ENCODE data around the gene TCF7L2.

TCF7L2 gene

DNA sequence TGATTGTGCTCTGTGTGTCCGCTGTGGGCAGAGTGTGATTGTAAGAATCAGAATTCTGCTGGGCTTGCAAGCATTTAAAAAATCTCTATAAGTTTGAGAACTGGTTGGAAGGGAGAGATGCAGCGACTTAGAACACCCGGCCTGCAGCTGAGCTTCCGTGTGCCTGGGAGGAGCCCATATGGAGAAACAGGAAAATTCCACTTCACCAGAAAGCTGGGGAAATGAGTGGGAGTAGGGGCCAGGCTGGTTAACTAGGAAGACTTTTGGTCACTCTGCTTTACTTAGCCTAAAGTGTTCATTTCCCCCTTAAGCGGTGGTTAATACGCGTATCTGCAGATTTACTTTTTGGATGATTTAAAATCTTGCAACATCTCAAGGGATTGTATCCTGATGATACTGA is 72.2 kb downstream of the TCF7L2 start:
- Histone ChIP-seq H3K27ac (replicated peaks) (no peak overlapping the region), H3K4me3 (replicated peaks; ENCODE audit: insufficient read depth, low read length) (no peak overlapping the region), H3K27me3 (ENCODE audit: insufficient read depth, poor library complexity, severe bottlenecking) (no peaks in the 10 kb centered on the region)
- no peak for DNase-seq (ENCODE audit: low read depth in 1 of 2, low spot score in 1 of 2)
- TF ChIP-seq GABPA (IDR thresholded peaks at IDR 0.05; ENCODE audit: low read depth) (no peak), POLR2AphosphoS5 (IDR thresholded peaks at IDR 0.05; ENCODE audit: low read depth) (no peak), SPI1 (IDR thresholded peaks at IDR 0.05; ENCODE audit: borderline replicate concordance, low read depth) (no peak)
- TF ChIP-seq, protein P1, sequence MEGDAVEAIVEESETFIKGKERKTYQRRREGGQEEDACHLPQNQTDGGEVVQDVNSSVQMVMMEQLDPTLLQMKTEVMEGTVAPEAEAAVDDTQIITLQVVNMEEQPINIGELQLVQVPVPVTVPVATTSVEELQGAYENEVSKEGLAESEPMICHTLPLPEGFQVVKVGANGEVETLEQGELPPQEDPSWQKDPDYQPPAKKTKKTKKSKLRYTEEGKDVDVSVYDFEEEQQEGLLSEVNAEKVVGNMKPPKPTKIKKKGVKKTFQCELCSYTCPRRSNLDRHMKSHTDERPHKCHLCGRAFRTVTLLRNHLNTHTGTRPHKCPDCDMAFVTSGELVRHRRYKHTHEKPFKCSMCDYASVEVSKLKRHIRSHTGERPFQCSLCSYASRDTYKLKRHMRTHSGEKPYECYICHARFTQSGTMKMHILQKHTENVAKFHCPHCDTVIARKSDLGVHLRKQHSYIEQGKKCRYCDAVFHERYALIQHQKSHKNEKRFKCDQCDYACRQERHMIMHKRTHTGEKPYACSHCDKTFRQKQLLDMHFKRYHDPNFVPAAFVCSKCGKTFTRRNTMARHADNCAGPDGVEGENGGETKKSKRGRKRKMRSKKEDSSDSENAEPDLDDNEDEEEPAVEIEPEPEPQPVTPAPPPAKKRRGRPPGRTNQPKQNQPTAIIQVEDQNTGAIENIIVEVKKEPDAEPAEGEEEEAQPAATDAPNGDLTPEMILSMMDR (IDR thresholded peaks at IDR 0.05; ENCODE audit: insufficient read depth, low read length) = no peak
- TF ChIP-seq, protein P2, sequence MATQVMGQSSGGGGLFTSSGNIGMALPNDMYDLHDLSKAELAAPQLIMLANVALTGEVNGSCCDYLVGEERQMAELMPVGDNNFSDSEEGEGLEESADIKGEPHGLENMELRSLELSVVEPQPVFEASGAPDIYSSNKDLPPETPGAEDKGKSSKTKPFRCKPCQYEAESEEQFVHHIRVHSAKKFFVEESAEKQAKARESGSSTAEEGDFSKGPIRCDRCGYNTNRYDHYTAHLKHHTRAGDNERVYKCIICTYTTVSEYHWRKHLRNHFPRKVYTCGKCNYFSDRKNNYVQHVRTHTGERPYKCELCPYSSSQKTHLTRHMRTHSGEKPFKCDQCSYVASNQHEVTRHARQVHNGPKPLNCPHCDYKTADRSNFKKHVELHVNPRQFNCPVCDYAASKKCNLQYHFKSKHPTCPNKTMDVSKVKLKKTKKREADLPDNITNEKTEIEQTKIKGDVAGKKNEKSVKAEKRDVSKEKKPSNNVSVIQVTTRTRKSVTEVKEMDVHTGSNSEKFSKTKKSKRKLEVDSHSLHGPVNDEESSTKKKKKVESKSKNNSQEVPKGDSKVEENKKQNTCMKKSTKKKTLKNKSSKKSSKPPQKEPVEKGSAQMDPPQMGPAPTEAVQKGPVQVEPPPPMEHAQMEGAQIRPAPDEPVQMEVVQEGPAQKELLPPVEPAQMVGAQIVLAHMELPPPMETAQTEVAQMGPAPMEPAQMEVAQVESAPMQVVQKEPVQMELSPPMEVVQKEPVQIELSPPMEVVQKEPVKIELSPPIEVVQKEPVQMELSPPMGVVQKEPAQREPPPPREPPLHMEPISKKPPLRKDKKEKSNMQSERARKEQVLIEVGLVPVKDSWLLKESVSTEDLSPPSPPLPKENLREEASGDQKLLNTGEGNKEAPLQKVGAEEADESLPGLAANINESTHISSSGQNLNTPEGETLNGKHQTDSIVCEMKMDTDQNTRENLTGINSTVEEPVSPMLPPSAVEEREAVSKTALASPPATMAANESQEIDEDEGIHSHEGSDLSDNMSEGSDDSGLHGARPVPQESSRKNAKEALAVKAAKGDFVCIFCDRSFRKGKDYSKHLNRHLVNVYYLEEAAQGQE (IDR thresholded peaks at IDR 0.05; ENCODE audit: insufficient replicate concordance, low read depth) = no peak

DNA sequence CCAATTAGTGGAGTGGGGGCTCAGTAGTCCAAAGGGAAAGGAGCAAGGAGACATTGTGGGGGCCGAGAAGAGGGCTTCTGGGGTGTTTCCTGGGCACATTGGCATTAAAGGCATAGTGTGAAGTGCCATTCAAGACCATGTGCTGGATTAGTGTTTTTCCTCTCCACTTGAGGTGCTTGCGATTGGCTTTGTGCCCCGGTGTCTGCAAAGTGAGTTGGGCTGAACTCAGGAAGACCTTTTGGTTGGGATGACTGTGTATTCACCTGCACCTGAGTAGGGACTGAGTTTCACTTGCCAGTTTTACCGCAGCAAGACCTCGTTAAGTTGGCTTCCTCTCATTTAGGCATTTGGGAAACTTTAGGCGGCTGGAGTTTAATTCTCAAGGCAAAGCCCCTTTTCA is 73.0 kb downstream of the TCF7L2 start:
- DNase-seq (ENCODE audit: low read depth in 1 of 2, low spot score in 1 of 2) = no peak
- H3K27ac ChIP-seq (replicated peaks) = no peak overlapping the region
- H3K4me3 ChIP-seq (replicated peaks; ENCODE audit: insufficient read depth, low read length) = no peak overlapping the region
- H3K27me3 ChIP-seq (ENCODE audit: insufficient read depth, poor library complexity, severe bottlenecking) = no peaks in the 10 kb centered on the region
- TF ChIP-seq, protein P2 (IDR thresholded peaks at IDR 0.05; ENCODE audit: insufficient replicate concordance, low read depth) = no peak
- TF ChIP-seq SPI1 (IDR thresholded peaks at IDR 0.05; ENCODE audit: borderline replicate concordance, low read depth) (no peak), POLR2AphosphoS5 (IDR thresholded peaks at IDR 0.05; ENCODE audit: low read depth) (no peak), GABPA (IDR thresholded peaks at IDR 0.05; ENCODE audit: low read depth) (no peak)
- TF ChIP-seq, protein P1 (IDR thresholded peaks at IDR 0.05; ENCODE audit: insufficient read depth, low read length) = no peak

DNA sequence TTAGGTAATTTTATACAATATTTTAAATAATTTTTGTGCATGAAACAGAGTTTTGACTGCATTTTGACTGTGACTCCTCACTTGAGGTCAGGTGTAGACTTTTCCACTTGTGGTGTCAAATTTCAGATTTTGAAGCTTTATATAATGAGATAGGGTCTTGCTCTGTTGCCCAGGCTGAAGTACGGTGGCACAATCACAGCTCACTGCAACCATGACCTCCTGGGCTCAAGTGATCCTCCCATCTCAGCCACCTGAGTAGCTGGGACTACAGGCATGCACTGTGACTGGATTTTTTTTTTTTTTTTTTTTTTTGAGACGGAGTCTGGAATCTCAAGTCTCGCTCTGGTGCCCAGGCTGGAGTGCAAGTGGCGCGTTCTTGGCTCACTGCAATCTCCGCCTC is 74.9 kb downstream of the TCF7L2 start:
- TF ChIP-seq SPI1 (IDR thresholded peaks at IDR 0.05; ENCODE audit: borderline replicate concordance, low read depth) (no peak), POLR2AphosphoS5 (IDR thresholded peaks at IDR 0.05; ENCODE audit: low read depth) (no peak), GABPA (IDR thresholded peaks at IDR 0.05; ENCODE audit: low read depth) (no peak)
- TF ChIP-seq, protein P2 (IDR thresholded peaks at IDR 0.05; ENCODE audit: insufficient replicate concordance, low read depth) = no peak
- TF ChIP-seq, protein P1 (IDR thresholded peaks at IDR 0.05; ENCODE audit: insufficient read depth, low read length) = no peak
- no peak overlapping the region for H3K4me3 ChIP-seq (replicated peaks; ENCODE audit: insufficient read depth, low read length)
- H3K27me3 ChIP-seq (ENCODE audit: insufficient read depth, poor library complexity, severe bottlenecking) = no peaks in the 10 kb centered on the region
- no peak for DNase-seq (ENCODE audit: low read depth in 1 of 2, low spot score in 1 of 2)
- no peak overlapping the region for H3K27ac ChIP-seq (replicated peaks)
